ENCODE data around the gene KCNQ1.

DNA sequence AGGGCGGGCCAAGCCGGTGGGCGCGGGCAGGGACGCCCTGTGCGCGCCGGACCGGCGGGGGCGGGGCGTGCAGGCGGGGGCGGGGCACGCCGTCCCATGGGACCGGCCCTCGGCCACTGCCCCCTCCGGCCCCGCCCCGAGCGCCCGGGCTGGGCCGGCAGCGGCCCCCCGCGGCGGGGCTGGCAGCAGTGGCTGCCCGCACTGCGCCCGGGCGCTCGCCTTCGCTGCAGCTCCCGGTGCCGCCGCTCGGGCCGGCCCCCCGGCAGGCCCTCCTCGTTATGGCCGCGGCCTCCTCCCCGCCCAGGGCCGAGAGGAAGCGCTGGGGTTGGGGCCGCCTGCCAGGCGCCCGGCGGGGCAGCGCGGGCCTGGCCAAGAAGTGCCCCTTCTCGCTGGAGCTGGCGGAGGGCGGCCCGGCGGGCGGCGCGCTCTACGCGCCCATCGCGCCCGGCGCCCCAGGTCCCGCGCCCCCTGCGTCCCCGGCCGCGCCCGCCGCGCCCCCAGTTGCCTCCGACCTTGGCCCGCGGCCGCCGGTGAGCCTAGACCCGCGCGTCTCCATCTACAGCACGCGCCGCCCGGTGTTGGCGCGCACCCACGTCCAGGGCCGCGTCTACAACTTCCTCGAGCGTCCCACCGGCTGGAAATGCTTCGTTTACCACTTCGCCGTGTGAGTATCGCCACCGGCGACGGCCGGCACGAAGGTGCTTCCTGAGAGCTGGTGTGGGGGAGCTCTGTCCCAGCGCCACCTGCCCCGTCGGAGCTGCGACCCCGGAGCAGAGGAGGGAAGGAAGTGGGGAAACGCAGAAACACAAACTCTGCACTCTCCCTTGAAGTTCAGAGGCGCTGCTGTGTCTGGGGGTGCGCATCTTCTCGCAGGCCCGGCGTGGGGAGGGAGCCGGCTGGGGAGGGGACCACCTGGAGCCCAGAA lies at the start of gene KCNQ1:
- TF ChIP-seq, protein P1, sequence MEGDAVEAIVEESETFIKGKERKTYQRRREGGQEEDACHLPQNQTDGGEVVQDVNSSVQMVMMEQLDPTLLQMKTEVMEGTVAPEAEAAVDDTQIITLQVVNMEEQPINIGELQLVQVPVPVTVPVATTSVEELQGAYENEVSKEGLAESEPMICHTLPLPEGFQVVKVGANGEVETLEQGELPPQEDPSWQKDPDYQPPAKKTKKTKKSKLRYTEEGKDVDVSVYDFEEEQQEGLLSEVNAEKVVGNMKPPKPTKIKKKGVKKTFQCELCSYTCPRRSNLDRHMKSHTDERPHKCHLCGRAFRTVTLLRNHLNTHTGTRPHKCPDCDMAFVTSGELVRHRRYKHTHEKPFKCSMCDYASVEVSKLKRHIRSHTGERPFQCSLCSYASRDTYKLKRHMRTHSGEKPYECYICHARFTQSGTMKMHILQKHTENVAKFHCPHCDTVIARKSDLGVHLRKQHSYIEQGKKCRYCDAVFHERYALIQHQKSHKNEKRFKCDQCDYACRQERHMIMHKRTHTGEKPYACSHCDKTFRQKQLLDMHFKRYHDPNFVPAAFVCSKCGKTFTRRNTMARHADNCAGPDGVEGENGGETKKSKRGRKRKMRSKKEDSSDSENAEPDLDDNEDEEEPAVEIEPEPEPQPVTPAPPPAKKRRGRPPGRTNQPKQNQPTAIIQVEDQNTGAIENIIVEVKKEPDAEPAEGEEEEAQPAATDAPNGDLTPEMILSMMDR (IDR thresholded peaks at IDR 0.05): no peak
- TF ChIP-seq POLR2A (IDR thresholded peaks at IDR 0.05): no peak

All from lower leg skin (tissue), 3 donors.